BE2C (cell line): ENCODE results near the gene BABAM2.
"Not testable (repeated sequence)": the region's sequence is repeated elsewhere in the genome, so short reads cannot be mapped to it uniquely, and the experiment has no call there.

Experiments used
- DNase-seq: peaks from one replicate; pipeline ENCODE4 v3.0.0-alpha.2; 2020
- H3K27me3 ChIP-seq: fragments of 250-450 bp; sonication (Bioruptor Pico); 2 replicates; pipeline ENCODE4 v1.5.1; 2020; ENCODE audit warnings: mild to moderate bottlenecking
- H3K36me3 ChIP-seq: fragments of 250-450 bp; sonication (Bioruptor Pico); 2 replicates; pipeline ENCODE4 v1.5.1; 2020; ENCODE audit warnings: mild to moderate bottlenecking
- H3K4me1 ChIP-seq: fragments of 250-450 bp; sonication (Bioruptor Pico); 2 replicates; pipeline ENCODE4 v1.5.1; 2020
- H3K4me3 ChIP-seq: 2 replicates; pipeline ENCODE4 v1.5.1; 2011; ENCODE audit warnings: low read depth, low read length
- H3K9me3 ChIP-seq: fragments of 250-450 bp; sonication (Bioruptor Pico); 2 replicates; pipeline ENCODE4 v1.5.1; 2020
- TF ChIP-seq, protein P1 (sequence below): IDR thresholded peaks from 2 replicates; pipeline ENCODE4 v1.5.1; 2012; ENCODE audit warnings: mild to moderate bottlenecking, low read depth, low read length

Gene BABAM2

DNA sequence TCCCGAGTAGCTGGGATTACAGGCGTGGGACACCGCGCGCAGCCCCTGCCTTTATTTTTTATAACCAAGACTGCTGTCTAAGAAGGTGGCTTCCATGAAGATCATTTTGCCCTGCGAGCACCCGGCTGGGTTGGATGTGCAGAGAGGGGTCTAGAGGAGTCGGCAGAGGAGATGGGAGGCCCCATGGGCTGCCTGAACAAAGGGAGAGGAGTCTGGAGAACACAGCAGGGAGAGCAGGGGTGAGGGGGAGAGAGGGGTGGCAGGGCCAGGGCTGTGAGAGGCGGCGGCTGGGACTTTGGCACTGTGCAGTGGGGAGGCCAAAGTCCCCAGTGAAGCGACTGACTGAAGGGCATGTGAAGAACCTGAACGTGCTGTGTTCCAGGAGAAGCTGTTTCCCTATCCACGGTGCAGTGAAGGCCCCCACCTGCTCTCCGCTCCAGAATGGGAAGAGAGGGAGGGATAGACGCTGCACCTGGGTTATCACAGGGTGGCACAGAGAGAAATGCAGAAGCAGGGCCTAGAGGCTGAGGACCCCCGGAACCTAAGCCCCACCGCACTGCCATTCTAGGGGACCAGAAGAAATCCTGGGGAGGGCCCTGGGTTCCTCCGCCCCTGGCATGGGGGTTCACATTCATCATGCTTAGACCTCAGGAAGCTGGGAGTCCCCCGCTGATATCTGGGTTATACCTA lies 477.3 kb downstream of the BABAM2 start:
- DNase-seq, result no peak
- H3K9me3 ChIP-seq, result no peaks in the 10 kb centered on the region

GRCh38 chr2:28368357-28368798 lies 477.8 kb downstream of the BABAM2 start:
- DNase-seq, result no peak
- Histone ChIP-seq H3K9me3 (no peaks in the 10 kb centered on the region), H3K4me1 (peaks cover 12% of the 10 kb centered on the region), H3K36me3 (no peaks in the 10 kb centered on the region), H3K27me3 (no peaks in the 10 kb centered on the region), H3K4me3 (no peak overlapping the region)
- TF ChIP-seq, protein P1, sequence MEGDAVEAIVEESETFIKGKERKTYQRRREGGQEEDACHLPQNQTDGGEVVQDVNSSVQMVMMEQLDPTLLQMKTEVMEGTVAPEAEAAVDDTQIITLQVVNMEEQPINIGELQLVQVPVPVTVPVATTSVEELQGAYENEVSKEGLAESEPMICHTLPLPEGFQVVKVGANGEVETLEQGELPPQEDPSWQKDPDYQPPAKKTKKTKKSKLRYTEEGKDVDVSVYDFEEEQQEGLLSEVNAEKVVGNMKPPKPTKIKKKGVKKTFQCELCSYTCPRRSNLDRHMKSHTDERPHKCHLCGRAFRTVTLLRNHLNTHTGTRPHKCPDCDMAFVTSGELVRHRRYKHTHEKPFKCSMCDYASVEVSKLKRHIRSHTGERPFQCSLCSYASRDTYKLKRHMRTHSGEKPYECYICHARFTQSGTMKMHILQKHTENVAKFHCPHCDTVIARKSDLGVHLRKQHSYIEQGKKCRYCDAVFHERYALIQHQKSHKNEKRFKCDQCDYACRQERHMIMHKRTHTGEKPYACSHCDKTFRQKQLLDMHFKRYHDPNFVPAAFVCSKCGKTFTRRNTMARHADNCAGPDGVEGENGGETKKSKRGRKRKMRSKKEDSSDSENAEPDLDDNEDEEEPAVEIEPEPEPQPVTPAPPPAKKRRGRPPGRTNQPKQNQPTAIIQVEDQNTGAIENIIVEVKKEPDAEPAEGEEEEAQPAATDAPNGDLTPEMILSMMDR, result no peak

More for the DNA sequence above, 477.3 kb downstream of the BABAM2 start:
- no peaks in the 10 kb centered on the region for H3K36me3 ChIP-seq
- H3K4me1 ChIP-seq, result peaks cover 16% of the 10 kb centered on the region
- TF ChIP-seq, protein P1, result no peak
- no peaks in the 10 kb centered on the region for H3K27me3 ChIP-seq
- H3K4me3 ChIP-seq, result no peak overlapping the region

DNA sequence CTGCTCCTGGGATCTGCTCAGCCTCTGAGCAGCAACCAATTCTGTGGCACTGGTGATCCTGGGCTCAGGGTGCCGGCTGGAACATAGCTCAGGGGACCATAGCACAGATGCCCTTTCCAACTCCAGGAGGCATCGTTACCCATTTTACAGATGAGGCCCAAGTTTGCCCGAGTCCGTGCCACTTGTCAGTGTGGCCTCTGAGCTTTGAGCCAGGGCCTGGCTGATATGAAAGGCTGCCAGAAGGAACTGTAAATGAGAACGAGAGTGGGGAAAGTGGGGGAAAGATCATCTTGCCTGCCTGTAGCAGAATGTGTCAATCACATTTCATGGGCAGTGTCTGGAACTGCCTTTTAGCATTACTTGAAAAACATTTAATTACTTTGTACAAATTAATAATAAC lies 478.8 kb downstream of the BABAM2 start:
- Histone ChIP-seq H3K9me3 (no peaks in the 10 kb centered on the region), H3K36me3 (no peaks in the 10 kb centered on the region), H3K4me3 (no peak overlapping the region), H3K27me3 (no peaks in the 10 kb centered on the region), H3K4me1 (peaks cover 12% of the 10 kb centered on the region)
- TF ChIP-seq, protein P1, result no peak
- DNase-seq, result no peak

DNA sequence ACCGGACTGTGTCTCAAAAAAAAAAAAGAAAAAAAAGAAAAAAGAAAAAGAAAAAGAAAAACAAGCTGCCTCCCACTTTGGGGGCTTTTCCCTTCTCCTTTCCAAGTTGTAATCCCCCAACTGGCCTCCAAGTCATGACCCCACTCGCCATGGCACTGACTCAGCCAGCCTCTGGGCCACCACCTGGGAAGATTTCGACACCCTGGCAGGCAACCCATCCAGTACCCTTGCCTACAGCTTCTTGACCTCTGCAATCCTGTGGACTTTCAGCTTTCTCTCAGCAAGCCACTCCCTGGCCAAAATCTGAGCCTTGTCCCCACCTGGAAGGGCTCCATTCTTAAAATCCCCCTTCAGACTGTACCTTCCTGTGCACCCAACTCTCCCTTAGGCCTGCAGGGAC lies 479.8 kb downstream of the BABAM2 start:
- Histone ChIP-seq H3K4me1 (peaks cover 12% of the 10 kb centered on the region), H3K9me3 (no peaks in the 10 kb centered on the region), H3K27me3 (no peaks in the 10 kb centered on the region), H3K36me3 (no peaks in the 10 kb centered on the region), H3K4me3 (no peak overlapping the region)
- DNase-seq, result no peak
- TF ChIP-seq, protein P1, result no peak

DNA sequence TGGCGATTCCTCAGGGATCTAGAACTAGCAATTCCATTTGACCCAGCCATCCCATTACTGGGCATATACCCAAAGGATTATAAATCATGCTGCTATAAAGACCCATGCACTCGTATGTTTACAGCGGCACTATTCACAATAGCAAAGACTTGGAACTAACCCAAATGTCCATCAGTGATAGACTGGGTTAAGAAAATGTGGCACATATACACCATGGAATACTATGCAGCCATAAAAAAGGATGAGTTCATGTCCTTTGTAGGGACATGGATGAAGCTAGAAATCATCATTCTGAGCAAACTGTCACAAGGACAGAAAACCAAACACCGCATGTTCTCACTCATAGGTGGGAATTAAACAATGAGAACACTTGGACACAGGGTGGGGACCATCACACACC lies 481.2 kb downstream of the BABAM2 start:
- H3K9me3 ChIP-seq, H3K4me1 ChIP-seq: not testable (repeated sequence)

GRCh38 chr2:28373854-28374253 lies 483.3 kb downstream of the BABAM2 start:
- H3K4me3 ChIP-seq, result no peak overlapping the region
- DNase-seq, result no peak
- no peaks in the 10 kb centered on the region for H3K27me3 ChIP-seq
- TF ChIP-seq, protein P1, result no peak
- H3K9me3 ChIP-seq, result no peaks in the 10 kb centered on the region
- no peaks in the 10 kb centered on the region for H3K36me3 ChIP-seq
- no peaks in the 10 kb centered on the region; the same call in 1 of the 2 replicates for H3K4me1 ChIP-seq

More for the DNA sequence above, 481.2 kb downstream of the BABAM2 start:
- not testable (repeated sequence) for H3K36me3 ChIP-seq, H3K27me3 ChIP-seq, H3K4me3 ChIP-seq, DNase-seq
